Measurements from ENCODE around the gene SEC16B.

DNA sequence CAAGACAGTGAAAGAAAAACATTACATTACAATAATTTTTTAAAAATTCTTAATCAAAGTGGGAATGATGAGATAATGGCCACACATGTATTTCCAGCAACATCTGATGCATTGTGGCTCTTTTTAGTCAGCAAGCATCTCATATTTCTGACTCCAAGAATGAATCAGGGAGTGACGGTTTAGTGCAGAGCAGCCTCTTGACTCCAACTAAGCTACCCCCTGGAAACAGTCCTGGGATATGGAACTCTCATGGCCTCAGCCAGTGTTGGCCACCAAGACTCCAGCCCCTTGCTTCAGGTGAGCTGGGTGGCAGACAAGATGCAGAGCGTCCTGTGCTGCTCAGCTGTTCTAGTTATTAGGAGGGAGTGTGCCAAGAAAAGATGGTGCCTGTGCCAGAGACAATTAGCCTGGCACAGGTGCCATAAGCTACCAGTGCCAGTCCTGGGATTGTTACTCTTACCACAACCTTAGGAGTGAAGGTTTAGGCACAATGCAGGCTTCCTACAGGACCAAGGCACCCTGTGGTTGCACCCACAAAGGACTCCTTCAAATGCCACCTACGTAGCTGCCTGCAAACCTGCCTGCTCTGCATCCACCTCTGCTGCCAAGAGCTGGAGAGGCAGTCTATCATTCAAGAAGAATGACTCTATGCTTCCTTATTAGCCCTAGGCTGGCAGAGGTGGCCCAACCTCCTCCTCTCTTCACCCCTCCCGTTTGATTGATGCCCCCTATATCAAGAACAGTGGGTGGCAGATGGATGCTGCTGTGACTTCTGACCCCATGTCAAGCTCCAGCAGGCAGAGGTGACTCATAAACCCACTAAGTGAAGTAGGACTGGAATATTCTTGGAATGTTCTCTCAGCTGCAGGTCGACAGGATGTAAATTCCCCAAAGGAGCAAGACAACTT lies 6.0 kb upstream of the SEC16B start:
- no peak for TF ChIP-seq EZH2phosphoT487 (IDR thresholded peaks at IDR 0.05; ENCODE audit: insufficient read depth, low read depth)
- TF ChIP-seq EZH2 (IDR thresholded peaks at IDR 0.05; ENCODE audit: insufficient read depth, poor library complexity, severe bottlenecking) = no peak

Measured in GM23248 (cell line).